Ureter (tissue), 1 donor: ENCODE results near the gene NFKBIL1. TPM values are rescaled to one million over a fixed set of nuclear protein-coding genes. Genes with fewer than 3 reads are reported as not detected.
"Not testable (repeated sequence)": the region's sequence is repeated elsewhere in the genome, so short reads cannot be mapped to it uniquely, and the experiment has no call there.

Experiments
- DNase-seq: peaks from one replicate; pipeline ENCODE4 v3.0.0-alpha.2; 2020; ENCODE audit warnings: low spot score
- total RNA-seq: library from RNA; stranded (reverse); gene quantifications from one replicate; pipeline ENCODE4 v1.2.4, GENCODE V29; 2023
- donor health status: DM: yes; HTN: yes; CAD: no.

The NFKBIL1 gene
- total RNA-seq, 1 donor from 2014 or later, result 21.9 TPM

- DNase-seq, result no peak
Observed at GRCh38 chr6:31580438-31580740, 33.0 kb downstream of the NFKBIL1 start.

GRCh38 chr6:31580807-31581433 is 33.5 kb downstream of the NFKBIL1 start:
- DNase-seq, result peak; percentile 87

GRCh38 chr6:31581434-31582229 is 34.2 kb downstream of the NFKBIL1 start:
- DNase-seq, result no peak

- DNase-seq, result no peak
Observed at GRCh38 chr6:31582230-31582643, 34.8 kb downstream of the NFKBIL1 start, which contains the start of gene LTB. LTB (minus strand) TSS chr6:31582424; CDS start chr6:31582417, 7 bp downstream.

GRCh38 chr6:31585491-31585890 is 38.1 kb downstream of the NFKBIL1 start:
- DNase-seq, result no peak

- DNase-seq, result no peak
Observed at GRCh38 chr6:31586008-31586407, 38.6 kb downstream of the NFKBIL1 start, which contains the start of gene LST1. LST1 (plus strand) TSS chr6:31586277; CDS start chr6:31587300, 1,023 bp downstream.

- no peak for DNase-seq
Observed at GRCh38 chr6:31586599-31587281, 39.3 kb downstream of the NFKBIL1 start.

GRCh38 chr6:31587791-31588777 is 40.7 kb downstream of the NFKBIL1 start:
- no peak for DNase-seq

- no peak for DNase-seq
Observed at GRCh38 chr6:31588871-31589650, 41.7 kb downstream of the NFKBIL1 start.

- not testable (repeated sequence) for DNase-seq
Observed at GRCh38 chr6:31590691-31591090, 43.3 kb downstream of the NFKBIL1 start.

GRCh38 chr6:31592396-31592771 is 45.0 kb downstream of the NFKBIL1 start:
- DNase-seq, result no peak

- DNase-seq, result no peak
Observed at GRCh38 chr6:31597006-31597405, 49.6 kb downstream of the NFKBIL1 start.

- DNase-seq, result no peak
Observed at GRCh38 chr6:31607317-31607716, 59.9 kb downstream of the NFKBIL1 start.

Other genes starting within 250 kb of the NFKBIL1 start
- 562 TPM for gene HLA-B, start 190.4 kb upstream of the NFKBIL1 start, total RNA-seq
- 27.7 TPM for gene MICA, start 144.0 kb upstream of the NFKBIL1 start, total RNA-seq
- 2.9 TPM for gene MICB, start 49.5 kb upstream of the NFKBIL1 start, total RNA-seq
- not detected for gene MCCD1, start 18.6 kb upstream of the NFKBIL1 start, total RNA-seq
- 368 TPM for gene DDX39B, start 5.6 kb upstream of the NFKBIL1 start, total RNA-seq
- gene ATP6V1G2, start 1.0 kb upstream of the NFKBIL1 start, total RNA-seq, result 0.65 TPM
- gene LTA, start 24.7 kb downstream of the NFKBIL1 start, total RNA-seq, result not detected
- gene TNF, start 28.0 kb downstream of the NFKBIL1 start, total RNA-seq, result 0.36 TPM
- 0.42 TPM for gene LTB, start 34.8 kb downstream of the NFKBIL1 start, total RNA-seq
- gene LST1, start 38.7 kb downstream of the NFKBIL1 start, total RNA-seq, result 6.7 TPM
- gene NCR3, start 45.4 kb downstream of the NFKBIL1 start, total RNA-seq, result not detected
- 6.7 TPM for gene AIF1, start 67.6 kb downstream of the NFKBIL1 start, total RNA-seq
- 186 TPM for gene PRRC2A, start 73.1 kb downstream of the NFKBIL1 start, total RNA-seq
- gene BAG6, start 105.1 kb downstream of the NFKBIL1 start, total RNA-seq, result 234 TPM
- gene APOM, start 108.3 kb downstream of the NFKBIL1 start, total RNA-seq, result 2.4 TPM
- 21.5 TPM for gene C6orf47, start 113.2 kb downstream of the NFKBIL1 start, total RNA-seq
- gene GPANK1, start 117.4 kb downstream of the NFKBIL1 start, total RNA-seq, result 15.3 TPM
- 149 TPM for gene CSNK2B, start 118.5 kb downstream of the NFKBIL1 start, total RNA-seq
- gene LY6G5B, start 122.4 kb downstream of the NFKBIL1 start, total RNA-seq, result 20.6 TPM
- 3.0 TPM for gene LY6G5C, start 133.5 kb downstream of the NFKBIL1 start, total RNA-seq
- 44.5 TPM for gene ABHD16A, start 155.7 kb downstream of the NFKBIL1 start, total RNA-seq
- gene LY6G6F, start 159.3 kb downstream of the NFKBIL1 start, total RNA-seq, result not detected
- gene LY6G6D, start 167.7 kb downstream of the NFKBIL1 start, total RNA-seq, result not detected
- gene LY6G6C, start 174.1 kb downstream of the NFKBIL1 start, total RNA-seq, result not detected
- gene MPIG6B, start 175.8 kb downstream of the NFKBIL1 start, total RNA-seq, result 0.26 TPM
- 33.3 TPM for gene DDAH2, start 181.7 kb downstream of the NFKBIL1 start, total RNA-seq
- 276 TPM for gene CLIC1, start 188.9 kb downstream of the NFKBIL1 start, total RNA-seq
- 27.8 TPM for gene MSH5, start 192.4 kb downstream of the NFKBIL1 start, total RNA-seq
- gene SAPCD1, start 215.0 kb downstream of the NFKBIL1 start, total RNA-seq, result 2.8 TPM
- 5.5 TPM for gene VWA7, start 229.7 kb downstream of the NFKBIL1 start, total RNA-seq
- 105 TPM for gene VARS1, start 248.1 kb downstream of the NFKBIL1 start, total RNA-seq